SK-N-SH (cell line): ENCODE data around the gene ARID1A. TPM values are rescaled to one million over a fixed set of nuclear protein-coding genes. Genes with fewer than 3 reads are reported as not detected.

Experiments used
- CTCF ChIA-PET: fragments of 300-600, 350-600 bp; formaldehyde crosslinking; extraction: SDS; loops from one replicate; lab custom pipeline; 2021; lab: Yijun Ruan, JAX
- POLR2A ChIA-PET: fragments of 350-600 bp; sonication (Branson Sonifier 250); formaldehyde crosslinking; extraction: SDS; loops from one replicate; lab custom pipeline; 2020; ENCODE audit warnings: antibody characterized with exemption, inconsistent platforms; lab: Yijun Ruan, JAX
- DNase-seq: peaks from one replicate; pipeline ENCODE4 v3.0.0; 2012
- H2AFZ ChIP-seq: fragments of 200-600 bp; sonication (generic); 2 replicates; pipeline ENCODE4 v1.8.1; 2016; ENCODE audit warnings: antibody characterized with exemption, mild to moderate bottlenecking, low read depth
- H3F3A ChIP-seq: fragments of 200-600 bp; sonication (generic); replicated peaks from 2 replicates; pipeline ENCODE3; 2016; ENCODE audit warnings: antibody characterized with exemption, mild to moderate bottlenecking; ENCODE audit not compliant: insufficient read depth
- H3K27ac ChIP-seq, 2 experiments: fragments of 200-500 bp in 1 of 2; fragments of 200-600 bp in 1 of 2; sonication (Bioruptor generic) in 1 of 2; sonication (generic), shearing (Covaris generic) in 1 of 2; 2 replicates each; pipeline versions ENCODE4 v1.5.1 to v1.6.1; 2014 to 2016; ENCODE audit warnings: low read depth in 2 of 2, inconsistent platforms in 1 of 2, low read length in 1 of 2, mild to moderate bottlenecking in 1 of 2, mixed read lengths in 1 of 2
- H3K27me3 ChIP-seq: fragments of 200-600 bp; sonication (generic), shearing (Covaris generic); 2 replicates; pipeline ENCODE4 v1.6.1; 2016; ENCODE audit warnings: mixed run types; ENCODE audit not compliant: insufficient read depth
- H3K36me3 ChIP-seq, 2 experiments: fragments of 200-500 bp in 1 of 2; fragments of 200-600 bp in 1 of 2; sonication (Bioruptor generic) in 1 of 2; sonication (generic) in 1 of 2; replicated peaks in 1 of 2; 2 replicates each; pipeline versions ENCODE3 to v1.5.1; 2014 to 2016; ENCODE audit warnings: low read length in 1 of 2, mild to moderate bottlenecking in 1 of 2; ENCODE audit not compliant: insufficient read depth in 2 of 2, control insufficient read depth in 1 of 2
- H3K4me1 ChIP-seq, 2 experiments: fragments of 200-500 bp in 1 of 2; fragments of 200-600 bp in 1 of 2; sonication (Bioruptor generic) in 1 of 2; sonication (generic), shearing (Covaris generic) in 1 of 2; 2 replicates each; pipeline versions ENCODE4 v1.5.1 to v1.6.1; 2014 to 2016; ENCODE audit warnings: low read depth in 1 of 2, low read length in 1 of 2, mixed run types in 1 of 2; ENCODE audit not compliant: insufficient read depth in 2 of 2, control insufficient read depth in 1 of 2
- H3K4me2 ChIP-seq: fragments of 200-600 bp; sonication (generic), shearing (Covaris generic); 2 replicates; pipeline ENCODE4 v1.6.1; 2017; ENCODE audit warnings: mixed run types
- H3K4me3 ChIP-seq, 2 experiments: fragments of 200-500 bp in 1 of 2; fragments of 200-600 bp in 1 of 2; sonication (Bioruptor generic) in 1 of 2; sonication (generic), shearing (Covaris generic) in 1 of 2; 2 replicates each; pipeline versions ENCODE4 v1.5.1 to v1.8.1; 2014 to 2016; ENCODE audit warnings: low read depth in 2 of 2, inconsistent platforms in 1 of 2, low read length in 1 of 2, mild to moderate bottlenecking in 1 of 2, mixed read lengths in 1 of 2, moderate library complexity in 1 of 2
- H3K79me2 ChIP-seq: fragments of 200-600 bp; sonication (generic); 2 replicates; pipeline ENCODE4 v1.8.1; 2017; ENCODE audit warnings: mild to moderate bottlenecking; ENCODE audit not compliant: insufficient read depth
- H3K9ac ChIP-seq: fragments of 200-600 bp; sonication (generic); 2 replicates; pipeline ENCODE4 v1.6.1; 2017; ENCODE audit warnings: mixed run types
- H3K9me2 ChIP-seq: fragments of 200-600 bp; sonication (generic); 2 replicates; pipeline ENCODE4 v1.6.1; 2017; ENCODE audit warnings: mixed run types
- H3K9me3 ChIP-seq: fragments of 200-600 bp; sonication (generic); 2 replicates; pipeline ENCODE4 v1.6.1; 2017; ENCODE audit warnings: mixed run types, mild to moderate bottlenecking, moderate library complexity
- H4K20me1 ChIP-seq: fragments of 200-600 bp; sonication (generic); 2 replicates; pipeline ENCODE4 v1.6.1; 2017; ENCODE audit warnings: mild to moderate bottlenecking, mixed run types; ENCODE audit not compliant: insufficient read depth
- EZH2phosphoT487 ChIP-seq: fragments of 200-600 bp; sonication (generic); IDR thresholded peaks from 2 replicates; pipeline ENCODE4 v1.6.1; 2017; ENCODE audit warnings: low read depth, mixed run types, mild to moderate bottlenecking, antibody characterized with exemption, moderate library complexity, borderline replicate concordance
- GATA2 ChIP-seq: sonication (generic); formaldehyde crosslinking; IDR thresholded peaks from 2 replicates; pipeline ENCODE4 v1.5.0; 2020; ENCODE audit warnings: mild to moderate bottlenecking, missing genetic modification reagents
- IRF3 ChIP-seq: fragments of 150-350 bp; IDR thresholded peaks from 2 replicates; pipeline ENCODE4 v1.6.1; 2016; ENCODE audit warnings: mild to moderate bottlenecking, low read depth, low read length
- JUND ChIP-seq: IDR thresholded peaks from 2 replicates; pipeline ENCODE4 v1.4.0; 2012
- MEF2A ChIP-seq: IDR thresholded peaks from 2 replicates; pipeline ENCODE4 v1.4.0; 2012; ENCODE audit warnings: low read depth, borderline replicate concordance
- NRF1 ChIP-seq: IDR thresholded peaks from 2 replicates; pipeline ENCODE4 v1.6.1; 2012; ENCODE audit warnings: low read depth, mild to moderate bottlenecking, low read length
- PBX3 ChIP-seq: IDR thresholded peaks from 2 replicates; pipeline ENCODE4; 2012
- POLR2AphosphoS5 ChIP-seq: IDR thresholded peaks from 2 replicates; pipeline ENCODE4 v1.6.1; 2012; ENCODE audit warnings: low read depth, low read length
- REST ChIP-seq: IDR thresholded peaks from 2 replicates; pipeline ENCODE4 v1.6.1; 2012; ENCODE audit warnings: mild to moderate bottlenecking, low read depth, low read length, moderate library complexity
- SMC3 ChIP-seq: IDR thresholded peaks from 2 replicates; pipeline ENCODE4 v1.6.1; 2012; ENCODE audit warnings: low read depth, low read length, improper control_type of control experiment
- USF2 ChIP-seq: fragments of 150-350 bp; IDR thresholded peaks from 2 replicates; pipeline ENCODE4 v1.6.1; 2017; ENCODE audit warnings: antibody characterized with exemption, low read length, low read depth, borderline replicate concordance
- YY1 ChIP-seq: IDR thresholded peaks from 2 replicates; pipeline ENCODE4 v1.4.0; 2012; ENCODE audit warnings: low read depth, mild to moderate bottlenecking
- ZBTB33 ChIP-seq: IDR thresholded peaks from 2 replicates; pipeline ENCODE4 v1.4.0; 2012; ENCODE audit warnings: low read depth, borderline replicate concordance
- WGBS: methylation state at CpG from one replicate; pipeline ENCODE4 v1.1.6; 2017; ENCODE audit warnings: low lambda C conversion rate; 5-methylcytosine and 5-hydroxymethylcytosine counted together
- polyA plus RNA-seq, 3 experiments: library from polyadenylated mRNA; depleted of rRNA; stranded (reverse); fragments of >200 nt; gene quantifications; 2 replicates each; pipeline ENCODE4 v1.2.3, GENCODE V29; 2012

The ARID1A gene
- polyA plus RNA-seq, 1 of the 3 experiments (the other 2 are of a cell fraction) = 26.5 TPM

GRCh38 chr1:26786437-26787380 lies 90.9 kb downstream of the ARID1A start (continued):
- TF ChIP-seq MEF2A (no peak), SMC3 (no peak), REST (no peak), EZH2phosphoT487 (no peak), PBX3 (no peak), GATA2 (CRISPR knock-in tag) (0 out of 2 replicates have a peak, but pooled peaks have one; percentile 13), JUND (no peak)
- TF ChIP-seq, all 33 proteins: peak for 7

- CTCF ChIA-PET = interaction anchor here (0.6 to 6.2 kb wide), 13 partner anchors 9 to 287 kb away, joined by 3 to 311 read pairs (median 13); no protein-coding TSS in a partner anchor
- WGBS = 6% methylated on average over 9 of the region's 11 CpGs
- POLR2A ChIA-PET = interaction anchor here (0.6 to 2.5 kb wide), 8 partner anchors 9 to 299 kb away, joined by 3 to 44 read pairs (median 6); partner anchors contain the start of gene ARID1A
- H3K4me1 ChIP-seq = peaks cover 29 to 34% of the 10 kb centered on the region in 2 experiments
- peak overlapping the region; percentile 85 for H2AFZ ChIP-seq
- H3K27me3 ChIP-seq = no peaks in the 10 kb centered on the region
- H3K36me3 ChIP-seq = peaks cover 0 to 22% of the 10 kb centered on the region in 2 experiments
- peaks cover 10% of the 10 kb centered on the region; the same call in 1 of the 2 replicates for H3K79me2 ChIP-seq
- no peaks in the 10 kb centered on the region for H4K20me1 ChIP-seq
- peak overlapping the region; percentile 96 for H3K4me2 ChIP-seq
- H3F3A ChIP-seq = peaks cover 34% of the 10 kb centered on the region
- no peaks in the 10 kb centered on the region for H3K9me2 ChIP-seq
- H3K4me3 ChIP-seq = peak overlapping the region; percentile 71 to 88
- no peaks in the 10 kb centered on the region for H3K9me3 ChIP-seq
- DNase-seq = no peak
- H3K27ac ChIP-seq = peak overlapping the region; percentile 98 to 99
- peak overlapping the region; percentile 91 for H3K9ac ChIP-seq
- TF ChIP-seq ZBTB33 (no peak), NRF1 (no peak), YY1 (no peak), POLR2AphosphoS5 (no peak), USF2 (no peak), JUND (no peak), SMC3 (no peak), IRF3 (no peak), REST (no peak)
Measured at GRCh38 chr1:26787381-26787705, 91.5 kb downstream of the ARID1A start.
